ENCODE data around the gene RNASET2.
"Not testable (repeated sequence)": the region's sequence is repeated elsewhere in the genome, so short reads cannot be mapped to it uniquely, and the experiment has no call there.

Gene RNASET2

GRCh38 chr6:166925141-166925996 lies 31.0 kb downstream of the RNASET2 start:
- no peaks in the 10 kb centered on the region for H3K27me3 Mint-ChIP-seq (ENCODE audit: low read depth)
- H3K36me3 Mint-ChIP-seq (ENCODE audit: low read depth): peaks cover 5% of the 10 kb centered on the region
- peaks cover 5% of the 10 kb centered on the region for H3K4me1 Mint-ChIP-seq
- no peak overlapping the region for H3K27ac Mint-ChIP-seq
- no peaks in the 10 kb centered on the region for H3K9me3 Mint-ChIP-seq
- TF ChIP-seq CTCF (IDR thresholded peaks at IDR 0.05; ENCODE audit: unreplicated experiment in 3 of 3): no peak
- H3K4me3 Mint-ChIP-seq: no peak overlapping the region

GRCh38 chr6:166924531-166924930 lies 31.8 kb downstream of the RNASET2 start:
- H3K36me3 Mint-ChIP-seq (ENCODE audit: low read depth): peaks cover 5% of the 10 kb centered on the region
- TF ChIP-seq CTCF (IDR thresholded peaks at IDR 0.05; ENCODE audit: unreplicated experiment in 3 of 3): no peak
- no peak overlapping the region for H3K27ac Mint-ChIP-seq
- peaks cover 5% of the 10 kb centered on the region for H3K4me1 Mint-ChIP-seq
- no peaks in the 10 kb centered on the region for H3K9me3 Mint-ChIP-seq
- H3K27me3 Mint-ChIP-seq (ENCODE audit: low read depth): no peaks in the 10 kb centered on the region
- H3K4me3 Mint-ChIP-seq: no peak overlapping the region

- peaks cover 5% of the 10 kb centered on the region for H3K36me3 Mint-ChIP-seq (ENCODE audit: low read depth)
- no peaks in the 10 kb centered on the region for H3K9me3 Mint-ChIP-seq
- no peak overlapping the region for H3K4me3 Mint-ChIP-seq
- H3K27me3 Mint-ChIP-seq (ENCODE audit: low read depth): no peaks in the 10 kb centered on the region
- H3K27ac Mint-ChIP-seq: no peak overlapping the region
- no peaks in the 10 kb centered on the region for H3K4me1 Mint-ChIP-seq
- TF ChIP-seq CTCF (IDR thresholded peaks at IDR 0.05; ENCODE audit: unreplicated experiment in 3 of 3): no peak
Measured at GRCh38 chr6:166922937-166923336, 33.4 kb downstream of the RNASET2 start.

- Mint-ChIP-seq H3K9me3 (no peaks in the 10 kb centered on the region), H3K27me3 (ENCODE audit: low read depth) (no peaks in the 10 kb centered on the region), H3K4me1 (no peaks in the 10 kb centered on the region), H3K27ac (no peak overlapping the region), H3K4me3 (no peak overlapping the region), H3K36me3 (ENCODE audit: low read depth) (no peaks in the 10 kb centered on the region)
- no peak for TF ChIP-seq CTCF (IDR thresholded peaks at IDR 0.05; ENCODE audit: unreplicated experiment in 3 of 3)
Measured at GRCh38 chr6:166921570-166921969, 34.8 kb downstream of the RNASET2 start.

GRCh38 chr6:166916824-166917223 lies 39.5 kb downstream of the RNASET2 start:
- Mint-ChIP-seq H3K9me3 (no peaks in the 10 kb centered on the region), H3K4me3 (no peak overlapping the region), H3K27me3 (ENCODE audit: low read depth) (no peaks in the 10 kb centered on the region), H3K27ac (no peak overlapping the region), H3K36me3 (ENCODE audit: low read depth) (no peaks in the 10 kb centered on the region), H3K4me1 (no peaks in the 10 kb centered on the region)
- TF ChIP-seq CTCF (IDR thresholded peaks at IDR 0.05; ENCODE audit: unreplicated experiment in 3 of 3): no peak

GRCh38 chr6:166915484-166915883 lies 40.9 kb downstream of the RNASET2 start:
- not testable (repeated sequence) for H3K27me3 Mint-ChIP-seq (ENCODE audit: low read depth); H3K4me1 Mint-ChIP-seq; H3K9me3 Mint-ChIP-seq; H3K36me3 Mint-ChIP-seq (ENCODE audit: low read depth); H3K4me3 Mint-ChIP-seq
- peak overlapping the region in 1 of 3 experiments; percentile 19 for H3K27ac Mint-ChIP-seq

GRCh38 chr6:166914952-166915351 lies 41.4 kb downstream of the RNASET2 start:
- H3K27ac Mint-ChIP-seq: peak overlapping the region in 1 of 3 experiments; percentile 19
- H3K4me3 Mint-ChIP-seq; H3K9me3 Mint-ChIP-seq; H3K36me3 Mint-ChIP-seq (ENCODE audit: low read depth); H3K27me3 Mint-ChIP-seq (ENCODE audit: low read depth); H3K4me1 Mint-ChIP-seq: not testable (repeated sequence)

All from nephron (organoid).